HG03280 (cell line): Measurements from ENCODE around the gene KBTBD6.
A peak's percentile ranks its signal among the peaks of the same experiment; 100 is the strongest.
"Not testable (repeated sequence)": the region's sequence is repeated elsewhere in the genome, so short reads cannot be mapped to it uniquely, and the experiment has no call there.

Experiments used
- ATAC-seq: cut with Tn5 transposase; IDR thresholded peaks from one replicate; pipeline ENCODE4 v1.9.1; 2021; ENCODE audit warnings: mild to moderate bottlenecking, moderate library complexity; ENCODE audit not compliant: unreplicated experiment

KBTBD6 gene, protein sequence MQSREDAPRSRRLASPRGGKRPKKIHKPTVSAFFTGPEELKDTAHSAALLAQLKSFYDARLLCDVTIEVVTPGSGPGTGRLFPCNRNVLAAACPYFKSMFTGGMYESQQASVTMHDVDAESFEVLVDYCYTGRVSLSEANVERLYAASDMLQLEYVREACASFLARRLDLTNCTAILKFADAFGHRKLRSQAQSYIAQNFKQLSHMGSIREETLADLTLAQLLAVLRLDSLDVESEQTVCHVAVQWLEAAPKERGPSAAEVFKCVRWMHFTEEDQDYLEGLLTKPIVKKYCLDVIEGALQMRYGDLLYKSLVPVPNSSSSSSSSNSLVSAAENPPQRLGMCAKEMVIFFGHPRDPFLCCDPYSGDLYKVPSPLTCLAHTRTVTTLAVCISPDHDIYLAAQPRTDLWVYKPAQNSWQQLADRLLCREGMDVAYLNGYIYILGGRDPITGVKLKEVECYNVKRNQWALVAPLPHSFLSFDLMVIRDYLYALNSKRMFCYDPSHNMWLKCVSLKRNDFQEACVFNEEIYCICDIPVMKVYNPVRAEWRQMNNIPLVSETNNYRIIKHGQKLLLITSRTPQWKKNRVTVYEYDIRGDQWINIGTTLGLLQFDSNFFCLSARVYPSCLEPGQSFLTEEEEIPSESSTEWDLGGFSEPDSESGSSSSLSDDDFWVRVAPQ

GRCh38 chr13:41132512-41133152, at the start of gene KBTBD6:
KBTBD6 (minus strand) TSS chr13:41132802; CDS start chr13:41132511, 291 bp downstream.
- ATAC-seq, result peak; percentile 98

GRCh38 chr13:41182231-41182630, 49.6 kb upstream of the KBTBD6 start:
- no peak for ATAC-seq

- no peak for ATAC-seq
These were observed 47.1 kb upstream of the KBTBD6 start for GRCh38 chr13:41179593-41180250.

DNA sequence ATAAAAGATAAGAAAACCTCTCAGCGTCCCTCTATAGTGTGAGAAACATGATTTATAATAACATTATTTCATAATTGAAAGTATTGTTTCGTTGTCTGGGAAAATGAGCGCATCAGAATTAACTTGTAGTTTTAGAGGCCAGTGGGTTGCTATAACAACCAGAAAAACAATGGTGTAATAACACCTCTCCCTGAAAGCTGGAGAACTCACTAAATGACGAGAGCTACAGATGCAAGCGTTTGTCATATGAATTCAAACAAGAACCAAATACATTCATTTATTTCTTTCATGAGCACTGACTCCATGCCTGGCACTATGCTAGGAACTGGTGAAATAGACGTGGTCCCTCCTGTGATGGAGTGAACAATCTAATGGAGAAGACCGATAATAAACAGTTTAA, 45.4 kb upstream of the KBTBD6 start:
- no peak for ATAC-seq

DNA sequence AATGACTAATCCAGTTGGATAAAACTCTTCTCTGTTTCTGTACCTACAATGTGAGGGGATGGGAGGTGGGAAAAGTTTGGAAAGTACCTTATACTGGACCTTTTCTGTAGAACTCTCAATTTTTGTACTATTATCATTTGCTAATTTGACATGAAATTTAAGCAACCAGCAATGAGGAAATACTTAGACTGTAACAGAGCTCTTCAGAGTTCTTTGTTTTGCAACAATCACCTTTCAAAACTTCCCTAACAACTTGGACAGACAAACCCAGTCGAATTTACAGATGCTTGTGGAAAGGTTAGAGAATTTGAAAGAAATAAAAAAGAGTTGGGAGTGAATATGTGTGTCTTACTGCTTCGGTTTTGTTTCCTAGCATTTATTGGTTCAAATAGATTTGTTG, 45.0 kb upstream of the KBTBD6 start:
- ATAC-seq, result no peak

- ATAC-seq, result not testable (repeated sequence)
These were observed 43.0 kb upstream of the KBTBD6 start for GRCh38 chr13:41175576-41175975.

GRCh38 chr13:41162151-41162550, 29.5 kb upstream of the KBTBD6 start:
- ATAC-seq, result no peak

DNA sequence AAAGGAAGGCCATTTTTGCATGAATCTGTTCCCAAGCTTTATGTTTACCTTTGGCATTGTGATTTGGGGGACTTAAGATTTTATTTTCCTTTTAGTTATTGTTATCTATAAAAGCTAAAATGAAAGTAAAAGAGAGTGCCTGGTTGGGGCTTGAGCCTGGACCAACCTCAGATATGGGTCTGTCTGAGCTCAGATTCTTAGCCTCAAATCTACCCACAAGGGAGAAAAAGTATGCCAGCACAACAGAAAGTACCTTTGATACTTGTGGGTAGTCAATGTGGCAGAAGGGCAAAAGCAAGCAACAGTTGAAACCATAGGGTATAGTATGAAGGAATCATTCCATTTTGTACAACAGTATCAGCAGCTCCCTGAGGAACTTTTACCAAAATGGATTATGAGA, 26.6 kb upstream of the KBTBD6 start:
- no peak for ATAC-seq

DNA sequence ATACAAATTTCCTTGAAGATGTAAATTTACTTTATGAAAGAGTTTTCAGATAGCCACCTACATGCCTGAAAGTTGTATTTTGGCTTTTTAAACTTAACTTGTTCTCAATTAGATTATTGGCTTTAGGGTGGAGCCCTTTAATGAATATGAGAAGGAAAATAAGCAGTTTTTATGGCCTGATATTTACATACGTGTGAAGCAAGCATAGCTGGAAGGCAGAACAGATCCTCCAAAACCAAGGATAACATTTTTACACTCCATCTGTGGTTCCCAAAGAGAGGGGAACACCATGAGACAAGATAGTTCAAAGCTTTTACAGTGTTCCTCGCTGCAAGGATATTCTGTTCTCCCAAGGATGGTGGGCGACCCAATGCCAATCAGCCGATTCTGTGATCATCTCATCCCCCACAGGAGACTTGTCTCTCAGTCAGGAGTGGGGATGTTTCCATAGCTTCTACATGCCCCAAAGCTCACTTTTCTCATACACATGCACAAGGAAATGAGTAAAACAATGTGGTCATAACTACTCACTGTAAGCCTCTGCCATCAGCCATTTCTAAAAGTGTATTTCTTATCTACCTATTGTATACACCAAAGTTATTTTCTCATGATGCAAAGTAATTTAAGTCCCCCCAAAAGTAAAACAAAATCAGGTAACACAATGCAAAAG, 24.6 kb upstream of the KBTBD6 start:
- ATAC-seq, result no peak

DNA sequence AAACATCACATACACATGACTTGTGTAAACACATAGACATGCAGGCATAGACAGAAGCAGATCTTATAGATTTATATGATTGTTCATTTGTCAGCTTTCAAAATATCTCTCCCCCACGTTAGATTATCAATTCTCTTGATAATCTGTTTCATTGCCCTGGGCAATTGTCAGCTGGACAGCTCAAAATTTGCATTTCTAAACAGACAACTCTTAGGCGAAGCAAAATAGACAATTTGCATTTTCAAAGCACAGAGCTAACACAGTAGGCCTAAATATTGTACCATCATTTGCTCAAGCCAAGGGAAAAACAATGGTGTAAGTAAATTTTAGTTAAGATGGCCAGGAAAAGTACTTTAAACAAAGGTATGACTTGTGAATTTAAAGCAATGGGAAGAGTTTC, 24.0 kb upstream of the KBTBD6 start:
- ATAC-seq, result no peak

DNA sequence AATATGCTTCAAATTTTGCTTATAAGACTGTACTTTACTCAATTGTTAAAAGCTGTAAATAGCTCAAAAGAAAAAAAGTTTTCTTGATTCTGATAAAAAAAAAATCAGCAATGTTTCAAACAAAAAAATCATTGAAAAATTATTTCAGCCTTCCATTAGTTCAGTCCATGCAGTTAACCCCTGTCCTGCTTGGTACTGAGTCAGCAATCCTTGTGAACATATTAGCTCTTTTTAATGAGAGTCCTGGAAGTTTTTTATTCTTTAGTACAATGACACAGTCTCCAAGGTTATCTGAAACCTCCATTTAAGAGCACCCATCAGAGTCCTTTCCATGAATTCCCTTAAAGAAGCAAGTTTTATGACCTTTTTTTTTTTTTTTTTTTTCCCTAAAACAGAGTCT, 21.4 kb upstream of the KBTBD6 start:
- no peak for ATAC-seq

GRCh38 chr13:41152005-41152404, 19.4 kb upstream of the KBTBD6 start:
- ATAC-seq, result no peak

DNA sequence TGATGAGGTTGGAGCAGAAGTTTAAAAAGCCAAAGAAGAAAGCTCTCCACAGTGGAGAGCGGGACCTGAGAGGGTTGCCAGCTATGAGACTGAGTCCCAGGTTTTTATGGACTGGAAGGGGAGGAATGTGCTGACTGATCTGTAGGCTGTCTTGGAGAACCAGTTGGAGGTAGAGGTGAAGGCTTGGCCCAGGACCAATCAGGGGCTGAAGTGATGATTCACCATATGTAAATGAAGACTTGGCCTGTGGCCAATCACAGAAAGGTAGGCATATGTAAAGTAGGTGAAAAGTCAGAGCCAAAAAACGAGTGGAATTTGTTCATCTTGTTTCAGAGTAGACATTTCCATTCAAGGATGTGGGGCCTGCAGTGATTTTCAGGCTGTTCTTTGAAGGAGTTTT, 17.5 kb upstream of the KBTBD6 start:
- ATAC-seq, result no peak

- no peak for ATAC-seq
These were observed 16.0 kb upstream of the KBTBD6 start for GRCh38 chr13:41148419-41149283.

GRCh38 chr13:41145136-41145908, 12.7 kb upstream of the KBTBD6 start:
- no peak for ATAC-seq

DNA sequence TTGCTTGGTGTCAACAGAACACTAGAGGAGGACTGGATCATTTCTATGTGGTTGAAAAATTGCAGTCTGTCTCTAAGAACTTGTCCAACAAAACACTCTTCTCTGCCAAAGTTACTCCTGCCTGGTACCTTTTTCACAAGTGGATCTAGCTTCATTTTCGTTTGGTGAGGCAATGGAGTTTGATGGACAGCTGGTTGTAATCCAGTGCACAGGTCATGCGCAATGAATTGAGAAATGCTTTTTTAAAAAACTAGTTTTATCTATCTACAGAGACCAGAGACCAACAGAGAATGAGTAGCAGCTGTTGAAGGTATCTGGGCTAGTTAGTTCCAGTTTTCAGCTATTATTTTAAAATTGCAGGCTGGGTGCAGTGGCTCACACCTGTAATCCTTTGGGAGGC, 12.0 kb upstream of the KBTBD6 start:
- no peak for ATAC-seq

DNA sequence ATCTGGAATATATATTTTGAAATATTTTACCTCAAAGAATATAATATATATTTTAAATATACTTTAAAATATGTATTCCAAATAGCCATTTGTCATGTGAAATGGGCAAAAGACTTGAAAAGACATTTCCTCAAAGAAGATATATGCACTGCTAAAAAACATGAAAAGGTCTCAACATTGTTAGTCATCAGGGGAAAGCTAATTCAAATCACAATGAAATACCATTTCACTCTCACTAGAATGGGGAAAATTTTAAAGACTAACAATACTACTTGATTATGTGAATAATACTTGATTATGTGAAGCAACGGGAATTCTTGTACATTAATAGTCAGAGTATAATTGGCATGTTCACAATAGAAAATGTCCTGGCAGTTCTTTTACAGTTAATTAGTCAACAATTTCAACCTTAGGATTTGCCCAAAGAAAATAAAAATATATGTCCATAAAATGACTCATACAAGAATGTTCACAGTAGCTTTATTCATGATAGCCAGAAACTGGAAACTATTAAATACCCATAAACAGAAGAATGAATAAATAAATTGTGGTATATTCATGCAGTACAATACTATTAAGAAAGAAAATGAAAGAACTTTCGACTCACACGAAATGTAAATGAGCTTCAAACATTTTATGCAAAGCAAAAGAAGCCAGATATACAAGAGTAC, 6.8 kb upstream of the KBTBD6 start:
- no peak for ATAC-seq

DNA sequence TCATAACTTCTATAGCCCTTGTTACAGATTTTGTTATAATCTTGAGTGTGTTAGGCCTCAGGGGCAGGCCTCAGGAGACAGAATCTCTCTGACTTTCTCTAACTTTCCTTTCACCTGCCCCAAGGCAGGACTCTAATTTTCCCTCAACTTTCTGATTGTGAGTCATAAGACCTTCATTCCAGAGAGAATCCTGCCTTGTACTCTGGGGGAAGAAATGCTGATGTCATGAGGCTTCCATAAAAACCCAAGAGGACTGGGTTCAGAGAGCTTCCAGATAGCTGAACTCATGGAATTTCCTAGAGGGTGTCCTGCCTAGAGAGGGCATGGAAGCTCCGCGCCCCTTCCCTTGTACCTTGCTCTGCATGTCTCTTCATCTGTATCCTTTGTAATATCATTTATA, 5.3 kb upstream of the KBTBD6 start:
- no peak for ATAC-seq

- no peak for ATAC-seq
These were observed 4.6 kb upstream of the KBTBD6 start for GRCh38 chr13:41137241-41137640.
